DOHH2 (cell line): ENCODE data around the gene PPM1H.

Experiments
- CTCF ChIP-seq: fragments of 200-600 bp; sonication (generic); IDR thresholded peaks from one replicate; pipeline ENCODE4 v1.5.1; 2014; ENCODE audit warnings: antibody characterized with exemption, mild to moderate bottlenecking, low read depth, low read length; ENCODE audit not compliant: poor library complexity, severe bottlenecking
- EZH2phosphoT487 ChIP-seq: fragments of 200-600 bp; sonication (generic); IDR thresholded peaks from 2 replicates; pipeline ENCODE4 v1.6.1; 2017; ENCODE audit warnings: borderline replicate concordance, mild to moderate bottlenecking, antibody characterized with exemption, low read length, moderate library complexity, mixed read lengths

- TF ChIP-seq CTCF (no peak), EZH2phosphoT487 (no peak)
These were observed 26.3 kb downstream of the PPM1H start for GRCh38 chr12:62908674-62909073.
